GM12878 (cell line): ENCODE data around the gene AMMECR1. TPM values are rescaled to one million over a fixed set of nuclear protein-coding genes. Genes with fewer than 3 reads are reported as not detected.

Experiments
- ATAC-seq: fragments of 200-7000 bp; cut with Tn5 transposase; 3 replicates; pipeline ENCODE4 v1.9.1; 2020; ENCODE audit warnings: mild to moderate bottlenecking, moderate library complexity
- BruUV-seq: library from RNA; stranded (reverse); fragments of 400-500 nt; replicated peaks from 2 replicates; lab custom pipeline; 2021; lab: Mats Ljungman, UMichigan
- CTCF ChIA-PET: fragments of 300-600 bp; sonication (Branson Sonifier 250); formaldehyde crosslinking; extraction: SDS; loops from one replicate; lab custom pipeline; 2021; ENCODE audit warnings: inconsistent platforms; lab: Yijun Ruan, JAX
- POLR2A ChIA-PET: fragments of 350-600 bp; formaldehyde crosslinking; extraction: SDS; loops from one replicate; lab custom pipeline; 2021; ENCODE audit warnings: inconsistent platforms; lab: Charles Lee
- RAD21 ChIA-PET: fragments of 300-600 bp; sonication (Branson Sonifier 250); formaldehyde crosslinking; loops from one replicate; lab custom pipeline; 2023; ENCODE audit warnings: antibody characterized with exemption; ENCODE audit not compliant: unreplicated experiment; lab: Charles Lee
- SMC1A ChIA-PET: fragments of 300-600 bp; sonication (Branson Sonifier 250); formaldehyde crosslinking; loops from one replicate; lab custom pipeline; 2023; ENCODE audit not compliant: unreplicated experiment, uncharacterized antibody; lab: Charles Lee
- DNase-seq: peaks from one replicate; pipeline ENCODE4 v3.0.0-alpha.2; 2011; ENCODE audit warnings: low read depth, low spot score
- FAIRE-seq: peaks from 3 replicates; lab custom pipeline; 2011; peaks lifted over from hg19 to GRCh38; lab: Jason Lieb, UNC
- H2AFZ ChIP-seq: 2 replicates; pipeline ENCODE4 v1.6.0; 2011; ENCODE audit warnings: low read depth, low read length, control low read depth; ENCODE audit not compliant: control insufficient read depth
- H3K27ac ChIP-seq: 2 replicates; pipeline ENCODE4 v1.5.1; 2011; ENCODE audit warnings: control low read depth; ENCODE audit not compliant: control insufficient read depth, insufficient read depth
- H3K27me3 ChIP-seq, 2 experiments: replicated peaks in 1 of 2; 2 replicates each; pipeline versions ENCODE4 v1.6.0 to v1.6.1; 2011; ENCODE audit warnings: low read length in 1 of 2; ENCODE audit not compliant: control insufficient read depth in 2 of 2, insufficient read depth in 2 of 2
- H3K36me3 ChIP-seq, 2 experiments: 2 replicates each; pipeline ENCODE4 v1.5.1; 2011; ENCODE audit warnings: low read length in 1 of 2; ENCODE audit not compliant: control insufficient read depth in 2 of 2, insufficient read depth in 2 of 2
- H3K4me1 ChIP-seq: 2 replicates; pipeline ENCODE4 v1.6.1; 2011; ENCODE audit warnings: mild to moderate bottlenecking, low read length, moderate library complexity, mixed read lengths; ENCODE audit not compliant: control insufficient read depth, insufficient read depth
- H3K4me2 ChIP-seq: 2 replicates; pipeline ENCODE4 v1.6.0; 2011; ENCODE audit warnings: control low read depth; ENCODE audit not compliant: control insufficient read depth, insufficient read depth
- H3K4me3 ChIP-seq: fragments of 200-600 bp; sonication (generic); 2 replicates; pipeline ENCODE4 v1.5.1; 2016
- H3K79me2 ChIP-seq: 2 replicates; pipeline ENCODE4 v1.6.0; 2011; ENCODE audit warnings: low read length; ENCODE audit not compliant: control insufficient read depth, insufficient read depth
- H3K9ac ChIP-seq: 2 replicates; pipeline ENCODE4 v1.8.0; 2011; ENCODE audit warnings: low read length, control low read depth, mixed read lengths; ENCODE audit not compliant: control insufficient read depth, insufficient read depth
- H3K9me3 ChIP-seq: replicated peaks from 3 replicates; pipeline ENCODE4 v1.5.1; 2011; ENCODE audit warnings: mild to moderate bottlenecking, low read length; ENCODE audit not compliant: control insufficient read depth, insufficient read depth
- H4K20me1 ChIP-seq: 2 replicates; pipeline ENCODE4 v1.6.0; 2011; ENCODE audit not compliant: control insufficient read depth, insufficient read depth
- ATF3 ChIP-seq: IDR thresholded peaks from 2 replicates; pipeline ENCODE4 v1.6.1; 2011; ENCODE audit warnings: low read depth, mild to moderate bottlenecking, low read length, moderate library complexity, borderline replicate concordance; ENCODE audit errors: extremely low read depth
- ATF7 ChIP-seq: fragments of 450-650 bp; IDR thresholded peaks from 2 replicates; pipeline ENCODE4 v1.6.1; 2016; ENCODE audit warnings: low read depth, mild to moderate bottlenecking
- CEBPB ChIP-seq, 2 experiments: fragments of 150-350 bp in 1 of 2; IDR thresholded peaks; 2 replicates each; pipeline ENCODE4 v1.6.1; 2012 to 2014; ENCODE audit warnings: low read depth in 2 of 2, low read length in 2 of 2, borderline replicate concordance in 1 of 2, inconsistent platforms in 1 of 2
- HCFC1 ChIP-seq: fragments of 150-350 bp; IDR thresholded peaks from 2 replicates; pipeline ENCODE4 v1.6.1; 2014; ENCODE audit warnings: low read length
- IRF4 ChIP-seq: IDR thresholded peaks from 2 replicates; pipeline ENCODE4 v1.6.1; 2011; ENCODE audit warnings: low read depth, low read length
- IRF5 ChIP-seq: fragments of 450-650 bp; IDR thresholded peaks from 2 replicates; pipeline ENCODE4 v1.6.1; 2017; ENCODE audit warnings: borderline replicate concordance
- NR2C2 ChIP-seq: IDR thresholded peaks from 2 replicates; pipeline ENCODE4 v1.6.1; 2011; ENCODE audit warnings: borderline replicate concordance, low read depth; ENCODE audit not compliant: control insufficient read depth, insufficient read length
- NR2F1 ChIP-seq: fragments of 450-650 bp; conservative IDR thresholded peaks from 2 replicates; pipeline ENCODE4 v1.6.1; 2017; ENCODE audit warnings: mild to moderate bottlenecking
- PKNOX1 ChIP-seq: fragments of 450-650 bp; IDR thresholded peaks from 2 replicates; pipeline ENCODE4 v1.6.1; 2016; ENCODE audit warnings: mild to moderate bottlenecking
- POLR2A ChIP-seq: IDR thresholded peaks from 2 replicates; pipeline ENCODE4 v1.6.1; 2011; ENCODE audit warnings: low read depth, mild to moderate bottlenecking, low read length
- PRDM15 ChIP-seq: fragments of 450-650 bp; formaldehyde crosslinking; IDR thresholded peaks from 2 replicates; pipeline ENCODE4 v1.4.0; 2020; ENCODE audit warnings: mild to moderate bottlenecking, moderate library complexity
- STAT3 ChIP-seq: IDR thresholded peaks from 2 replicates; pipeline ENCODE4 v1.6.1; 2011; ENCODE audit warnings: low read depth, low read length, improper control_type of control experiment
- ZBED1 ChIP-seq: IDR thresholded peaks from 2 replicates; pipeline ENCODE4 v1.6.1; 2016; ENCODE audit warnings: borderline replicate concordance
- ZBTB33 ChIP-seq: fragments of 450-650 bp; IDR thresholded peaks from 2 replicates; pipeline ENCODE4 v1.6.1; 2017; ENCODE audit warnings: mild to moderate bottlenecking
- ZNF24 ChIP-seq: fragments of 450-650 bp; IDR thresholded peaks from 2 replicates; pipeline ENCODE4 v1.6.1; 2017; ENCODE audit warnings: antibody characterized with exemption, mild to moderate bottlenecking
- WGBS: methylation state at CpG from one replicate; pipeline ENCODE4 v1.1.6; 2016; ENCODE audit warnings: low lambda C conversion rate; ENCODE audit not compliant: insufficient replicate concordance, insufficient coverage; ENCODE audit errors: missing lambda C conversion rate; 5-methylcytosine and 5-hydroxymethylcytosine counted together
- in situ Hi-C: fragments of 300-500 bp; cut with MboI; formaldehyde crosslinking; loops from 9 replicates; pipeline ENCODE4 v1.14.3; 2018; ENCODE audit warnings: mixed read lengths
- intact Hi-C: fragments of 100-400 bp; cut with micrococcal nuclease; formaldehyde crosslinking; loops from one replicate; pipeline ENCODE4 v1.14.2; 2022; ENCODE audit not compliant: unreplicated experiment
- polyA plus RNA-seq, 11 experiments: library from polyadenylated mRNA; depleted of rRNA in 4 of 11; unstranded in 6 of 11; stranded (reverse) in 5 of 11; fragments of >200 nt; fragmentation: Nextera tagmentation in 4 of 11; fragmentation: Illumina TruSeq in 1 of 11; extraction: Ambion mirVana in 4 of 11; extraction: Trizol in 1 of 11; gene quantifications; 1 replicate in 1 of 11; 2 replicates in 10 of 11; pipeline versions ENCODE4 v1.2.1 to v1.2.3, GENCODE V29; 2011 to 2016; ENCODE audit warnings: inconsistent platforms in 2 of 11, missing spikeins in 2 of 11, low read depth in 1 of 11
- total RNA-seq, 4 experiments: library from RNA; depleted of rRNA in 3 of 4; stranded (reverse); fragments of >200 nt in 3 of 4; fragmentation: Illumina TruSeq in 1 of 4; extraction: Trizol in 1 of 4; gene quantifications; 2 replicates each; pipeline versions ENCODE4 v1.2.1 to v1.2.3, GENCODE V29; 2013 to 2021

AMMECR1 gene
- total and polyA plus RNA-seq, 10 of the 15 experiments (the other 5 are each of a cell fraction or from before 2014, with no cell fraction given): 4.9 to 25.6 (median 10.7) TPM

- no peak for TF ChIP-seq PRDM15 (CRISPR knock-in tag)
- TF ChIP-seq NR2F1: no peak
- TF ChIP-seq CEBPB (IDR thresholded peaks at IDR 0.05; ENCODE audit: borderline replicate concordance in 1 of 2, low read depth in 2 of 2, low read length in 2 of 2): no peak
- TF ChIP-seq ZNF24: no peak
- no peak for TF ChIP-seq HCFC1
- no peak for TF ChIP-seq PKNOX1
- TF ChIP-seq, all 136 proteins: peak for 0
Measured at GRCh38 chrX:110304371-110304770, 13.5 kb downstream of the AMMECR1 start (continued).

- no TSS peak for BruUV-seq
- TF ChIP-seq ZBED1 (no peak), STAT3 (no peak), IRF4 (no peak), ZNF24 (no peak), ZBTB33 (no peak), ATF3 (no peak), ATF7 (no peak), POLR2A (no peak), NR2C2 (no peak), IRF5 (no peak)
Measured at GRCh38 chrX:110302975-110303374, 14.9 kb downstream of the AMMECR1 start.

More at GRCh38 chrX:110302975-110303374, 14.9 kb downstream of the AMMECR1 start:
- H3K27me3 ChIP-seq: no peaks in the 10 kb centered on the region
- in situ Hi-C loops: no loop called here
- no peaks in the 10 kb centered on the region; the same call in 1 of the 2 replicates for H3K79me2 ChIP-seq
- no peak overlapping the region for H3K4me2 ChIP-seq
- intact Hi-C loops: no loop called here
- FAIRE-seq (no peak), ATAC-seq (no peak), DNase-seq (no peak)
- 50% methylated on average over 3 of the region's 3 CpGs for WGBS
- H4K20me1 ChIP-seq: no peaks in the 10 kb centered on the region
- H3K9me3 ChIP-seq: peaks cover 2% of the 10 kb centered on the region; the same call in 2 of the 3 replicates
- no peak overlapping the region for H3K27ac ChIP-seq
- no peak overlapping the region for H3K4me3 ChIP-seq
- ChIA-PET RAD21 (no interaction called here), SMC1A (no interaction called here), POLR2A (no interaction called here), CTCF (no interaction called here)
- H3K36me3 ChIP-seq: no peaks in the 10 kb centered on the region
- no peaks in the 10 kb centered on the region for H3K4me1 ChIP-seq
- H2AFZ ChIP-seq: no peak overlapping the region
- H3K9ac ChIP-seq: no peak overlapping the region
